PC-3 (cell line): ENCODE results near the gene MAP6.
"Not testable (repeated sequence)": the region's sequence is repeated elsewhere in the genome, so short reads cannot be mapped to it uniquely, and the experiment has no call there.

Source experiments
- CTCF ChIP-seq: fragments of 300-600 bp; sonication (generic); conservative IDR thresholded peaks from 2 replicates; pipeline ENCODE4 v1.5.1; 2017; ENCODE audit warnings: antibody characterized with exemption, low read depth, mild to moderate bottlenecking, low read length
- EZH2 ChIP-seq: fragments of 300-600 bp; sonication (generic); IDR thresholded peaks from one replicate; pipeline ENCODE4 v1.6.1; 2017; ENCODE audit warnings: antibody characterized with exemption, mild to moderate bottlenecking, low read length; ENCODE audit not compliant: unreplicated experiment
- EZH2phosphoT487 ChIP-seq: fragments of 300-600 bp; sonication (generic); IDR thresholded peaks from 2 replicates; pipeline ENCODE4 v1.6.1; 2018; ENCODE audit warnings: mild to moderate bottlenecking, antibody characterized with exemption, low read length, borderline replicate concordance

GRCh38 chr11:75683856-75684255, 15.0 kb upstream of the MAP6 start:
- TF ChIP-seq EZH2, CTCF, EZH2phosphoT487: not testable (repeated sequence)
